PC-9 (cell line): ENCODE results near the gene AGO4. TPM values are rescaled to one million over a fixed set of nuclear protein-coding genes. Genes with fewer than 3 reads are reported as not detected.
A peak's percentile ranks its signal among the peaks of the same experiment; 100 is the strongest.

Source experiments
- BruUV-seq: library from RNA; stranded (reverse); fragments of 400-500 nt; replicated peaks from 2 replicates; lab custom pipeline; 2021; lab: Mats Ljungman, UMichigan
- CTCF ChIA-PET: fragments of 300-600 bp; sonication (Branson Sonifier 250); formaldehyde crosslinking; loops from one replicate; lab custom pipeline; 2022; ENCODE audit warnings: antibody characterized with exemption; lab: Charles Lee
- POLR2A ChIA-PET: fragments of 300-600 bp; sonication (Branson Sonifier 250); formaldehyde crosslinking; loops from one replicate; lab custom pipeline; 2022; ENCODE audit warnings: antibody characterized with exemption; ENCODE audit not compliant: unreplicated experiment; lab: Charles Lee
- DNase-seq, 2 experiments: peaks; one replicate each; pipeline versions ENCODE4 v3.0.0 to v3.0.0-alpha.2; 2015 to 2022; ENCODE audit warnings: mixed read lengths in 1 of 2
- H2AFZ ChIP-seq: fragments of 200-600 bp; sonication (generic); 2 replicates; pipeline ENCODE4 v1.8.1; 2017; ENCODE audit warnings: antibody characterized with exemption
- H3F3A ChIP-seq: fragments of 200-600 bp; sonication (generic); 2 replicates; pipeline ENCODE4 v1.8.1; 2017; ENCODE audit warnings: antibody characterized with exemption, mild to moderate bottlenecking, low read depth; ENCODE audit not compliant: insufficient read depth
- H3K27ac ChIP-seq: fragments of 200-600 bp; sonication (generic); 2 replicates; pipeline ENCODE4 v1.6.1; 2016; ENCODE audit warnings: mixed run types
- H3K27me3 ChIP-seq: fragments of 200-600 bp; sonication (generic); 2 replicates; pipeline ENCODE4 v1.6.1; 2016; ENCODE audit warnings: low read depth, mixed run types; ENCODE audit not compliant: insufficient read depth
- H3K36me3 ChIP-seq: fragments of 200-600 bp; sonication (generic); 2 replicates; pipeline ENCODE4 v1.6.1; 2016; ENCODE audit warnings: low read depth, mixed run types
- H3K4me1 ChIP-seq: fragments of 200-600 bp; sonication (generic); replicated peaks from 2 replicates; pipeline ENCODE4 v1.6.1; 2016; ENCODE audit warnings: mixed run types; ENCODE audit not compliant: insufficient read depth
- H3K4me2 ChIP-seq: fragments of 200-600 bp; sonication (generic); 2 replicates; pipeline ENCODE4 v1.6.1; 2017; ENCODE audit warnings: mixed run types
- H3K4me3 ChIP-seq: fragments of 200-600 bp; sonication (generic); 2 replicates; pipeline ENCODE4 v1.6.1; 2016; ENCODE audit warnings: mixed run types
- H3K79me2 ChIP-seq: fragments of 200-600 bp; sonication (generic); 2 replicates; pipeline ENCODE4 v1.6.1; 2017; ENCODE audit warnings: low read depth, mixed run types
- H3K9me2 ChIP-seq: fragments of 200-600 bp; sonication (generic); 2 replicates; pipeline ENCODE4 v1.8.1; 2017; ENCODE audit warnings: mild to moderate bottlenecking; ENCODE audit not compliant: insufficient read depth
- H3K9me3 ChIP-seq: fragments of 200-600 bp; sonication (generic); 2 replicates; pipeline ENCODE4 v1.8.1; 2016; ENCODE audit warnings: low read depth; ENCODE audit not compliant: insufficient read depth
- H4K20me1 ChIP-seq: fragments of 200-600 bp; sonication (generic); 2 replicates; pipeline ENCODE4 v1.8.1; 2017; ENCODE audit not compliant: insufficient read depth
- EZH2 ChIP-seq: fragments of 200-600 bp; sonication (generic); IDR thresholded peaks from 2 replicates; pipeline ENCODE4 v1.8.0; 2017; ENCODE audit warnings: antibody characterized with exemption, low read depth
- intact Hi-C: fragments of 100-400 bp; cut with micrococcal nuclease; formaldehyde crosslinking; loops from one replicate; pipeline ENCODE4 v1.10.0; 2022; ENCODE audit not compliant: unreplicated experiment
- total RNA-seq: library from RNA; stranded (reverse); gene quantifications from 2 replicates; pipeline ENCODE4 v1.2.3, GENCODE V29; 2021
- TF ChIP-seq, protein P1 (sequence below): fragments of 200-600 bp; sonication (generic); conservative IDR thresholded peaks from 2 replicates; pipeline ENCODE4 v1.6.1; 2017; ENCODE audit warnings: mixed run types, antibody characterized with exemption, mild to moderate bottlenecking, moderate library complexity

AGO4 gene
- total RNA-seq, 1 experiment from 2014 or later: 12.4 TPM

GRCh38 chr1:35788139-35788538, 19.7 kb upstream of the AGO4 start:
- H3K4me1 ChIP-seq: no peaks in the 10 kb centered on the region
- H3K27ac ChIP-seq: no peak overlapping the region
- no peaks in the 10 kb centered on the region for H3K27me3 ChIP-seq
- no peaks in the 10 kb centered on the region for H4K20me1 ChIP-seq
- no peak overlapping the region for H3K4me3 ChIP-seq
- H3K79me2 ChIP-seq: no peaks in the 10 kb centered on the region
- no TSS peak for BruUV-seq
- intact Hi-C loops: no loop called here
- DNase-seq: no peak
- H3F3A ChIP-seq: no peaks in the 10 kb centered on the region
- H3K36me3 ChIP-seq: no peaks in the 10 kb centered on the region
- no peaks in the 10 kb centered on the region for H3K9me3 ChIP-seq
- peak overlapping the region; percentile 27; the same call in 1 of the 2 replicates for H2AFZ ChIP-seq
- TF ChIP-seq EZH2: no peak
- TF ChIP-seq, protein P1, sequence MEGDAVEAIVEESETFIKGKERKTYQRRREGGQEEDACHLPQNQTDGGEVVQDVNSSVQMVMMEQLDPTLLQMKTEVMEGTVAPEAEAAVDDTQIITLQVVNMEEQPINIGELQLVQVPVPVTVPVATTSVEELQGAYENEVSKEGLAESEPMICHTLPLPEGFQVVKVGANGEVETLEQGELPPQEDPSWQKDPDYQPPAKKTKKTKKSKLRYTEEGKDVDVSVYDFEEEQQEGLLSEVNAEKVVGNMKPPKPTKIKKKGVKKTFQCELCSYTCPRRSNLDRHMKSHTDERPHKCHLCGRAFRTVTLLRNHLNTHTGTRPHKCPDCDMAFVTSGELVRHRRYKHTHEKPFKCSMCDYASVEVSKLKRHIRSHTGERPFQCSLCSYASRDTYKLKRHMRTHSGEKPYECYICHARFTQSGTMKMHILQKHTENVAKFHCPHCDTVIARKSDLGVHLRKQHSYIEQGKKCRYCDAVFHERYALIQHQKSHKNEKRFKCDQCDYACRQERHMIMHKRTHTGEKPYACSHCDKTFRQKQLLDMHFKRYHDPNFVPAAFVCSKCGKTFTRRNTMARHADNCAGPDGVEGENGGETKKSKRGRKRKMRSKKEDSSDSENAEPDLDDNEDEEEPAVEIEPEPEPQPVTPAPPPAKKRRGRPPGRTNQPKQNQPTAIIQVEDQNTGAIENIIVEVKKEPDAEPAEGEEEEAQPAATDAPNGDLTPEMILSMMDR: no peak
- no peaks in the 10 kb centered on the region for H3K9me2 ChIP-seq
- CTCF ChIA-PET: no interaction called here
- H3K4me2 ChIP-seq: no peak overlapping the region
- POLR2A ChIA-PET: no interaction called here

- H3K9me3 ChIP-seq: no peaks in the 10 kb centered on the region
- H3K4me1 ChIP-seq: no peaks in the 10 kb centered on the region
- H2AFZ ChIP-seq: no peak overlapping the region
- no TSS peak for BruUV-seq
- no peaks in the 10 kb centered on the region for H3K79me2 ChIP-seq
- intact Hi-C loops: no loop called here
- no peak overlapping the region for H3K4me2 ChIP-seq
- no peak for DNase-seq
- no peaks in the 10 kb centered on the region for H3K36me3 ChIP-seq
- ChIA-PET CTCF (no interaction called here), POLR2A (no interaction called here)
- no peaks in the 10 kb centered on the region for H3K27me3 ChIP-seq
- H3F3A ChIP-seq: no peaks in the 10 kb centered on the region
- TF ChIP-seq, protein P1: no peak
- TF ChIP-seq EZH2: no peak
- H4K20me1 ChIP-seq: no peaks in the 10 kb centered on the region
- H3K27ac ChIP-seq: no peak overlapping the region
- H3K4me3 ChIP-seq: no peak overlapping the region
- H3K9me2 ChIP-seq: no peaks in the 10 kb centered on the region
Observed at GRCh38 chr1:35790670-35791069, 17.1 kb upstream of the AGO4 start.

DNA sequence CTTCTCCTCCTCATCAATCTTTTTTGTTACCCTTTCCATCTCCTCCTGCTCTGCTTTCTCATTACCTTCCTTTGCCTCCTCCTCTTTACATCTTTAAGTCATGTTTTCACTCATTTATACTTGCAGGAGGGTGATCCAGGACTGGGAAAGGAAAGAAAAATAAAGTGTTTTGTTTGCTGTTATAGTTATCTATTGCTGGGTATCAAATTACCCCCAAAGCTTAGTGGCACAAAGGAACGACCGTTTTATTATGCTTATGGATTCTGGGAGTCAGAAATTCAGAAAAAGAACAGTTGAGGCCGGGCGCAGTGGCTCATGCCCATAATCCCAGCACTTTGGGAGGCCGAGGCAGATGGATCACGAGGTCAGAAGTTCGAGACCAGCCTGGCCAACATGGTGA, 12.5 kb upstream of the AGO4 start:
- Histone ChIP-seq H3K4me3 (no peak overlapping the region), H3K4me1 (no peaks in the 10 kb centered on the region), H3K4me2 (no peak overlapping the region), H3K27ac (no peak overlapping the region), H3K9me2 (no peaks in the 10 kb centered on the region), H3K9me3 (no peaks in the 10 kb centered on the region), H3K36me3 (no peaks in the 10 kb centered on the region), H3F3A (no peaks in the 10 kb centered on the region), H2AFZ (no peak overlapping the region), H4K20me1 (no peaks in the 10 kb centered on the region), H3K27me3 (no peaks in the 10 kb centered on the region), H3K79me2 (no peaks in the 10 kb centered on the region)
- intact Hi-C loops: no loop called here
- CTCF ChIA-PET: no interaction called here
- no TSS peak for BruUV-seq
- TF ChIP-seq, protein P1: no peak
- no peak for TF ChIP-seq EZH2
- no peak for DNase-seq
- POLR2A ChIA-PET: no interaction called here
